PFSK-1 (cell line): ENCODE data around the gene KCNQ1OT1.

Experiments used
- FOXP2 ChIP-seq: optimal IDR thresholded peaks from 2 replicates; pipeline ENCODE3; 2011; ENCODE audit warnings: borderline replicate concordance, control low read depth, inconsistent platforms; ENCODE audit not compliant: insufficient read depth; ENCODE audit errors: extremely low read length, extremely low read depth
- POLR2AphosphoS5 ChIP-seq: IDR thresholded peaks from 2 replicates; pipeline ENCODE4 v1.6.1; 2012; ENCODE audit warnings: low read depth, mild to moderate bottlenecking, control low read depth, low read length, moderate library complexity
- REST ChIP-seq, 2 experiments: IDR thresholded peaks; 2 replicates each; pipeline versions ENCODE4 v1.6.1 to v1.8.0; 2011 to 2012; ENCODE audit warnings: low read depth in 2 of 2, low read length in 2 of 2, control low read depth in 1 of 2, inconsistent platforms in 1 of 2, mild to moderate bottlenecking in 1 of 2, moderate library complexity in 1 of 2; ENCODE audit not compliant: insufficient read depth in 1 of 2
- SIN3A ChIP-seq: IDR thresholded peaks from 2 replicates; pipeline ENCODE4 v1.6.1; 2012; ENCODE audit warnings: mild to moderate bottlenecking, low read length, moderate library complexity, borderline replicate concordance; ENCODE audit not compliant: insufficient read depth
- TAF1 ChIP-seq: IDR thresholded peaks from 2 replicates; pipeline ENCODE4 v1.6.1; 2012; ENCODE audit warnings: low read length, control low read depth, borderline replicate concordance; ENCODE audit not compliant: insufficient read depth

KCNQ1OT1 gene

GRCh38 chr11:2704896-2705606 is 5.3 kb upstream of the KCNQ1OT1 start:
- TF ChIP-seq POLR2AphosphoS5 (no peak), TAF1 (no peak), FOXP2 (no peak), SIN3A (no peak), REST (IDR thresholded peaks at IDR 0.05; ENCODE audit: insufficient read depth in 1 of 2, low read depth in 2 of 2, low read length in 2 of 2) (no peak)

GRCh38 chr11:2704356-2704755 is 4.6 kb upstream of the KCNQ1OT1 start:
- TF ChIP-seq SIN3A (no peak), REST (IDR thresholded peaks at IDR 0.05; ENCODE audit: insufficient read depth in 1 of 2, low read depth in 2 of 2, low read length in 2 of 2) (no peak), FOXP2 (no peak), POLR2AphosphoS5 (no peak), TAF1 (no peak)

- TF ChIP-seq REST (IDR thresholded peaks at IDR 0.05; ENCODE audit: insufficient read depth in 1 of 2, low read depth in 2 of 2, low read length in 2 of 2) = no peak
- TF ChIP-seq SIN3A = no peak
- TF ChIP-seq POLR2AphosphoS5 = no peak
- TF ChIP-seq TAF1 = no peak
Observed at GRCh38 chr11:2703363-2704141, 3.8 kb upstream of the KCNQ1OT1 start.

GRCh38 chr11:2702771-2703362 is 3.1 kb upstream of the KCNQ1OT1 start:
- TF ChIP-seq FOXP2 (no peak), REST (IDR thresholded peaks at IDR 0.05; ENCODE audit: insufficient read depth in 1 of 2, low read depth in 2 of 2, low read length in 2 of 2) (no peak), SIN3A (no peak), POLR2AphosphoS5 (no peak), TAF1 (no peak)
